Activated CD4-positive, alpha-beta T cell treated with anti-CD3 and anti-CD28 coated beads, Interleukin-2, amount 50 U/mL, for 24 hours (primary cell): ENCODE data around the gene PCK2.
"Not testable (repeated sequence)": the region's sequence is repeated elsewhere in the genome, so short reads cannot be mapped to it uniquely, and the experiment has no call there.

Experiments used
- DNase-seq, 2 donors: peaks; one replicate each; pipeline ENCODE4 v3.0.0-alpha.2; 2020; ENCODE audit warnings: low read depth in 1 of 2, low spot score in 1 of 2

Gene PCK2

GRCh38 chr14:24093207-24093900, 757 bp upstream of the PCK2 start:
- no peak for DNase-seq

GRCh38 chr14:24094841-24095270, 745 bp downstream of the PCK2 start:
- peak in 1 of 2 donors; percentile 22 for DNase-seq

GRCh38 chr14:24095271-24096068, 1.4 kb downstream of the PCK2 start:
- DNase-seq, result peak in 1 of 2 donors; percentile 37

GRCh38 chr14:24096545-24097181, 2.6 kb downstream of the PCK2 start:
- DNase-seq, result no peak

- no peak for DNase-seq
Observed at GRCh38 chr14:24098229-24098926, 4.3 kb downstream of the PCK2 start.

GRCh38 chr14:24098927-24099813, 5.1 kb downstream of the PCK2 start:
- DNase-seq, result no peak

- DNase-seq, result no peak
Observed at GRCh38 chr14:24100197-24100981, 6.3 kb downstream of the PCK2 start.

- no peak for DNase-seq
Observed at GRCh38 chr14:24100982-24101494, 6.9 kb downstream of the PCK2 start.

GRCh38 chr14:24102357-24103048, 8.4 kb downstream of the PCK2 start:
- no peak for DNase-seq

GRCh38 chr14:24103451-24103850, 9.3 kb downstream of the PCK2 start:
- DNase-seq, result no peak

GRCh38 chr14:24105609-24106239, 11.6 kb downstream of the PCK2 start:
- DNase-seq, result not testable (repeated sequence)

GRCh38 chr14:24106672-24107271, 12.7 kb downstream of the PCK2 start:
- DNase-seq, result no peak

GRCh38 chr14:24108336-24108874, 14.3 kb downstream of the PCK2 start:
- no peak for DNase-seq

- DNase-seq, result no peak
Observed at GRCh38 chr14:24110060-24110459, 15.9 kb downstream of the PCK2 start.

GRCh38 chr14:24110523-24110922, 16.4 kb downstream of the PCK2 start:
- DNase-seq, result no peak

- no peak for DNase-seq
Observed at GRCh38 chr14:24113379-24113800, 19.3 kb downstream of the PCK2 start.

GRCh38 chr14:24113801-24114531, 19.9 kb downstream of the PCK2 start:
- peak; percentile 61 to 80 for DNase-seq
